Measurements from ENCODE around the gene GKN1.
"Not testable (repeated sequence)": the region's sequence is repeated elsewhere in the genome, so short reads cannot be mapped to it uniquely, and the experiment has no call there.

GKN1 gene

GRCh38 chr2:68951899-68952298, 22.5 kb upstream of the GKN1 start:
- DNase-seq: no peak

GRCh38 chr2:68952887-68953521, 21.4 kb upstream of the GKN1 start, which contains the start of gene GKN2:
GKN2 (minus strand) TSS chr2:68952893; CDS start chr2:68952861, 32 bp downstream.
- H3K9me3 ChIP-seq: no peaks in the 10 kb centered on the region
- no peaks in the 10 kb centered on the region for H3K36me3 ChIP-seq
- no peaks in the 10 kb centered on the region for H3K27me3 ChIP-seq
- TF ChIP-seq CTCF (IDR thresholded peaks at IDR 0.05; ENCODE audit: low read depth, low read length): no peak
- no peaks in the 10 kb centered on the region for H3K4me1 ChIP-seq
- H3K4me3 ChIP-seq (ENCODE audit: low read depth, low read length): no peak within 1 kb of the TSS
- no peak for DNase-seq

More at GRCh38 chr2:68951899-68952298, 22.5 kb upstream of the GKN1 start:
- Histone ChIP-seq H3K4me3 (ENCODE audit: low read depth, low read length) (no peak overlapping the region), H3K36me3 (no peaks in the 10 kb centered on the region), H3K9me3 (no peaks in the 10 kb centered on the region), H3K27me3 (no peaks in the 10 kb centered on the region), H3K4me1 (no peaks in the 10 kb centered on the region)
- TF ChIP-seq CTCF (IDR thresholded peaks at IDR 0.05; ENCODE audit: low read depth, low read length): no peak

- not testable (repeated sequence) for H3K27me3 ChIP-seq; H3K4me3 ChIP-seq (ENCODE audit: low read depth, low read length); H3K36me3 ChIP-seq; H3K9me3 ChIP-seq; H3K4me1 ChIP-seq; DNase-seq
These were observed 19.0 kb upstream of the GKN1 start for GRCh38 chr2:68955432-68955831.

- Histone ChIP-seq H3K9me3 (no peaks in the 10 kb centered on the region), H3K4me1 (no peaks in the 10 kb centered on the region), H3K27me3 (no peaks in the 10 kb centered on the region), H3K4me3 (ENCODE audit: low read depth, low read length) (no peak overlapping the region), H3K36me3 (no peaks in the 10 kb centered on the region)
- no peak for DNase-seq
- TF ChIP-seq CTCF (IDR thresholded peaks at IDR 0.05; ENCODE audit: low read depth, low read length): no peak
These were observed 15.4 kb upstream of the GKN1 start for GRCh38 chr2:68959001-68959400.

GRCh38 chr2:68961380-68961779, 13.1 kb upstream of the GKN1 start:
- H3K27me3 ChIP-seq: no peaks in the 10 kb centered on the region
- no peaks in the 10 kb centered on the region for H3K4me1 ChIP-seq
- DNase-seq: no peak
- no peak for TF ChIP-seq CTCF (IDR thresholded peaks at IDR 0.05; ENCODE audit: low read depth, low read length)
- H3K36me3 ChIP-seq: no peaks in the 10 kb centered on the region
- H3K9me3 ChIP-seq: no peaks in the 10 kb centered on the region
- no peak overlapping the region for H3K4me3 ChIP-seq (ENCODE audit: low read depth, low read length)

- Histone ChIP-seq H3K27me3 (no peaks in the 10 kb centered on the region), H3K4me3 (ENCODE audit: low read depth, low read length) (no peak overlapping the region), H3K36me3 (no peaks in the 10 kb centered on the region), H3K4me1 (no peaks in the 10 kb centered on the region), H3K9me3 (no peaks in the 10 kb centered on the region)
- DNase-seq: no peak
- no peak for TF ChIP-seq CTCF (IDR thresholded peaks at IDR 0.05; ENCODE audit: low read depth, low read length)
These were observed 10.2 kb upstream of the GKN1 start for GRCh38 chr2:68964282-68964681.

Measured in BE2C (cell line).